K562 (cell line): ENCODE data around the gene RAB31. TPM values are rescaled to one million over a fixed set of nuclear protein-coding genes. Genes with fewer than 3 reads are reported as not detected.

Experiments
- CBFA2T3 ChIP-seq: fragments of 450-650 bp; IDR thresholded peaks from 2 replicates; pipeline ENCODE4 v1.6.1; 2017
- DMBX1 ChIP-seq: fragments of 250-450 bp; sonication (Bioruptor Pico); IDR thresholded peaks from 2 replicates; pipeline ENCODE4 v1.8.0; 2022; ENCODE audit warnings: inconsistent platforms, mild to moderate bottlenecking, moderate library complexity, borderline replicate concordance
- EHMT2 ChIP-seq: fragments of 450-650 bp; IDR thresholded peaks from 2 replicates; pipeline ENCODE4 v1.6.1; 2018; ENCODE audit warnings: antibody characterized with exemption
- ELF1 ChIP-seq: fragments of 200-800 bp; sonication (Bioruptor generic); IDR thresholded peaks from 2 replicates; pipeline ENCODE4 v1.6.1; 2016; ENCODE audit warnings: missing genetic modification characterization, missing compliant biosample characterization
- ERF ChIP-seq: fragments of 450-650 bp; formaldehyde crosslinking; IDR thresholded peaks from 2 replicates; pipeline ENCODE4 v1.4.0; 2020; ENCODE audit warnings: mild to moderate bottlenecking, mixed read lengths
- KHSRP ChIP-seq: fragments of 450-650 bp; IDR thresholded peaks from 2 replicates; pipeline ENCODE4 v1.6.1; 2017
- KLF10 ChIP-seq: fragments of 250-450 bp; sonication (Bioruptor Pico); IDR thresholded peaks from 2 replicates; pipeline ENCODE4 v1.6.1; 2021; ENCODE audit warnings: matching md5 sums
- NCOA2 ChIP-seq, 2 experiments: fragments of 450-650 bp; IDR thresholded peaks; 2 replicates each; pipeline ENCODE4 v1.6.1; 2018; ENCODE audit warnings: mild to moderate bottlenecking in 2 of 2, moderate library complexity in 1 of 2; ENCODE audit not compliant: partially characterized antibody in 2 of 2
- NELFE ChIP-seq: IDR thresholded peaks from 2 replicates; pipeline ENCODE4 v1.6.1; 2011; ENCODE audit warnings: mild to moderate bottlenecking; ENCODE audit not compliant: insufficient read depth, insufficient read length
- NUFIP1 ChIP-seq: fragments of 450-650 bp; IDR thresholded peaks from 2 replicates; pipeline ENCODE4 v1.6.1; 2018; ENCODE audit not compliant: partially characterized antibody
- POLR2AphosphoS5 ChIP-seq: IDR thresholded peaks from 2 replicates; pipeline ENCODE4 v1.6.1; 2011; ENCODE audit warnings: mild to moderate bottlenecking, low read depth, low read length, moderate library complexity; ENCODE audit not compliant: control insufficient read depth, insufficient read depth
- PTTG1 ChIP-seq: fragments of 450-650 bp; IDR thresholded peaks from 2 replicates; pipeline ENCODE4 v1.6.1; 2016; ENCODE audit warnings: low read depth, mild to moderate bottlenecking, missing genetic modification characterization, missing compliant biosample characterization
- RREB1 ChIP-seq: fragments of 250-450 bp; sonication (Bioruptor Pico); IDR thresholded peaks from 2 replicates; pipeline ENCODE4 v1.4.0; 2020
- SMARCB1 ChIP-seq: IDR thresholded peaks from 2 replicates; pipeline ENCODE4 v1.6.1; 2011; ENCODE audit warnings: improper control_type of control experiment, low read depth; ENCODE audit not compliant: insufficient read length
- ZBTB8A ChIP-seq: fragments of 450-650 bp; IDR thresholded peaks from 2 replicates; pipeline ENCODE4 v1.6.1; 2018; ENCODE audit warnings: mild to moderate bottlenecking, moderate library complexity; ENCODE audit not compliant: partially characterized antibody
- ZNF217 ChIP-seq: sonication (generic); formaldehyde crosslinking; IDR thresholded peaks from 2 replicates; pipeline ENCODE4 v1.8.0; 2022; ENCODE audit warnings: mild to moderate bottlenecking, missing genetic modification reagents
- ZNF436 ChIP-seq: fragments of 250-450, 450-650 bp; sonication (Bioruptor Pico); formaldehyde crosslinking; IDR thresholded peaks from 2 replicates; pipeline ENCODE4 v1.7.0; 2020; ENCODE audit warnings: mild to moderate bottlenecking
- ZNF583 ChIP-seq: fragments of 250-450 bp; sonication (Bioruptor Pico); IDR thresholded peaks from 2 replicates; pipeline ENCODE4 v1.4.0; 2020
- ZNF586 ChIP-seq: fragments of 450-650 bp; formaldehyde crosslinking; conservative IDR thresholded peaks from 2 replicates; pipeline ENCODE4 v1.4.0; 2020; ENCODE audit warnings: mild to moderate bottlenecking, moderate library complexity
- polyA plus RNA-seq, 8 experiments: library from polyadenylated mRNA; depleted of rRNA in 4 of 8; stranded (reverse) in 5 of 8; unstranded in 3 of 8; fragments of >200 nt; fragmentation: Nextera tagmentation in 2 of 8; fragmentation: Illumina TruSeq in 1 of 8; extraction: Ambion mirVana in 2 of 8; extraction: Trizol in 1 of 8; gene quantifications; 2 replicates each; pipeline versions ENCODE4 v1.2.1 to v1.2.3, GENCODE V29; 2011 to 2014; ENCODE audit warnings: inconsistent platforms in 1 of 8, missing spikeins in 1 of 8
- total RNA-seq, 7 experiments: library from RNA; depleted of rRNA in 6 of 7; stranded (reverse); fragments of >200 nt in 6 of 7; fragmentation: Illumina TruSeq in 2 of 7; extraction: Trizol in 2 of 7; gene quantifications; 2 replicates each; pipeline versions ENCODE4 v1.2.1 to v1.2.3, GENCODE V29; 2011 to 2021; ENCODE audit warnings: low replicate concordance in 1 of 7
- TF ChIP-seq, protein P1 (sequence below): IDR thresholded peaks from 2 replicates; pipeline ENCODE4 v1.6.1; 2014; ENCODE audit warnings: antibody characterized with exemption
- TF ChIP-seq, protein P2 (sequence below): fragments of 250-450 bp; sonication (Bioruptor Pico); IDR thresholded peaks from 2 replicates; pipeline ENCODE4 v1.8.0; 2021; ENCODE audit warnings: moderate library complexity, mild to moderate bottlenecking, inconsistent platforms

Gene RAB31
- total and polyA plus RNA-seq, 9 of the 15 experiments (the other 6 are each of a cell fraction or from before 2014, with no cell fraction given), result 20.7 to 70.4 (median 41.3) TPM

- TF ChIP-seq RREB1 (CRISPR knock-in tag) (no peak), PTTG1 (tag) (no peak), ZNF217 (CRISPR knock-in tag) (no peak), EHMT2 (0 out of 2 replicates have a peak, but pooled peaks have one; percentile 33), ELF1 (peak; percentile 92), KLF10 (CRISPR knock-in tag) (no peak), ZNF583 (CRISPR knock-in tag) (peak; percentile 73), NUFIP1 (no peak), POLR2AphosphoS5 (peak; percentile 44; the same call in 1 of the 2 replicates), DMBX1 (peak; percentile 34; the same call in 1 of the 2 replicates), KHSRP (no peak), ZNF436 (CRISPR knock-in tag) (no peak), ZNF586 (CRISPR knock-in tag) (no peak), ERF (CRISPR knock-in tag) (no peak), SMARCB1 (no peak), NELFE (no peak), CBFA2T3 (no peak), ZBTB8A (no peak), NCOA2 (IDR thresholded peaks at IDR 0.05; ENCODE audit: partially characterized antibody in 2 of 2) (no peak)
- TF ChIP-seq, protein P1, sequence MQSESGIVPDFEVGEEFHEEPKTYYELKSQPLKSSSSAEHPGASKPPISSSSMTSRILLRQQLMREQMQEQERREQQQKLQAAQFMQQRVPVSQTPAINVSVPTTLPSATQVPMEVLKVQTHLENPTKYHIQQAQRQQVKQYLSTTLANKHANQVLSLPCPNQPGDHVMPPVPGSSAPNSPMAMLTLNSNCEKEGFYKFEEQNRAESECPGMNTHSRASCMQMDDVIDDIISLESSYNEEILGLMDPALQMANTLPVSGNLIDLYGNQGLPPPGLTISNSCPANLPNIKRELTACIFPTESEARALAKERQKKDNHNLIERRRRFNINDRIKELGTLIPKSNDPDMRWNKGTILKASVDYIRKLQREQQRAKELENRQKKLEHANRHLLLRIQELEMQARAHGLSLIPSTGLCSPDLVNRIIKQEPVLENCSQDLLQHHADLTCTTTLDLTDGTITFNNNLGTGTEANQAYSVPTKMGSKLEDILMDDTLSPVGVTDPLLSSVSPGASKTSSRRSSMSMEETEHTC, result no peak
- TF ChIP-seq, protein P2, sequence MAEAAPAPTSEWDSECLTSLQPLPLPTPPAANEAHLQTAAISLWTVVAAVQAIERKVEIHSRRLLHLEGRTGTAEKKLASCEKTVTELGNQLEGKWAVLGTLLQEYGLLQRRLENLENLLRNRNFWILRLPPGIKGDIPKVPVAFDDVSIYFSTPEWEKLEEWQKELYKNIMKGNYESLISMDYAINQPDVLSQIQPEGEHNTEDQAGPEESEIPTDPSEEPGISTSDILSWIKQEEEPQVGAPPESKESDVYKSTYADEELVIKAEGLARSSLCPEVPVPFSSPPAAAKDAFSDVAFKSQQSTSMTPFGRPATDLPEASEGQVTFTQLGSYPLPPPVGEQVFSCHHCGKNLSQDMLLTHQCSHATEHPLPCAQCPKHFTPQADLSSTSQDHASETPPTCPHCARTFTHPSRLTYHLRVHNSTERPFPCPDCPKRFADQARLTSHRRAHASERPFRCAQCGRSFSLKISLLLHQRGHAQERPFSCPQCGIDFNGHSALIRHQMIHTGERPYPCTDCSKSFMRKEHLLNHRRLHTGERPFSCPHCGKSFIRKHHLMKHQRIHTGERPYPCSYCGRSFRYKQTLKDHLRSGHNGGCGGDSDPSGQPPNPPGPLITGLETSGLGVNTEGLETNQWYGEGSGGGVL, result no peak
Measured at GRCh38 chr18:9825571-9826073, 117.5 kb downstream of the RAB31 start (continued).
